DOHH2 (cell line): ENCODE data around the gene RBM38.

Source experiments
- H3F3A ChIP-seq: fragments of 200-600 bp; sonication (generic), shearing (Covaris generic); 2 replicates; pipeline ENCODE4 v1.6.0; 2016; ENCODE audit warnings: antibody characterized with exemption, mild to moderate bottlenecking; ENCODE audit not compliant: control insufficient read depth, insufficient read depth
- H3K27ac ChIP-seq: fragments of 200-600 bp; sonication (generic); 2 replicates; pipeline ENCODE4 v1.5.1; 2014; ENCODE audit warnings: low read depth, mild to moderate bottlenecking, low read length, moderate library complexity
- H3K27me3 ChIP-seq: fragments of 200-600 bp; sonication (generic); 2 replicates; pipeline ENCODE4 v1.6.1; 2014; ENCODE audit warnings: mild to moderate bottlenecking, low read length, mixed read lengths; ENCODE audit not compliant: control insufficient read depth
- H3K36me3 ChIP-seq: fragments of 200-600 bp; sonication (generic); 2 replicates; pipeline ENCODE4 v1.6.1; 2014; ENCODE audit warnings: mild to moderate bottlenecking, low read length, moderate library complexity, mixed read lengths; ENCODE audit not compliant: control insufficient read depth
- H3K4me1 ChIP-seq: fragments of 200-600 bp; sonication (generic); 2 replicates; pipeline ENCODE4 v1.6.1; 2014; ENCODE audit warnings: mild to moderate bottlenecking, low read length, mixed read lengths; ENCODE audit not compliant: control insufficient read depth
- H3K4me2 ChIP-seq: fragments of 200-600 bp; sonication (generic); 2 replicates; pipeline ENCODE4 v1.6.0; 2014; ENCODE audit warnings: mild to moderate bottlenecking, low read length, moderate library complexity
- H3K4me3 ChIP-seq: fragments of 200-600 bp; sonication (generic); 2 replicates; pipeline ENCODE4 v1.5.1; 2014; ENCODE audit warnings: mild to moderate bottlenecking, low read length, mixed read lengths
- H3K79me2 ChIP-seq: fragments of 200-600 bp; sonication (generic); 2 replicates; pipeline ENCODE4 v1.6.1; 2014; ENCODE audit warnings: mild to moderate bottlenecking, low read length, mixed read lengths; ENCODE audit not compliant: control insufficient read depth
- H3K9me2 ChIP-seq: fragments of 200-600 bp; sonication (generic); replicated peaks from 2 replicates; pipeline ENCODE4 v1.6.1; 2014; ENCODE audit warnings: mild to moderate bottlenecking, low read length, mixed read lengths; ENCODE audit not compliant: control insufficient read depth
- H3K9me3 ChIP-seq: fragments of 200-600 bp; sonication (generic); 2 replicates; pipeline ENCODE4 v1.6.1; 2014; ENCODE audit warnings: antibody characterized with exemption, low read length, mixed read lengths; ENCODE audit not compliant: control insufficient read depth, insufficient read depth
- H4K20me1 ChIP-seq: fragments of 200-600 bp; sonication (generic); 2 replicates; pipeline ENCODE4 v1.6.0; 2014; ENCODE audit warnings: low read depth, mild to moderate bottlenecking, antibody characterized with exemption, low read length, moderate library complexity; ENCODE audit not compliant: control insufficient read depth, insufficient read depth
- CTCF ChIP-seq: fragments of 200-600 bp; sonication (generic); IDR thresholded peaks from one replicate; pipeline ENCODE4 v1.5.1; 2014; ENCODE audit warnings: antibody characterized with exemption, mild to moderate bottlenecking, low read depth, low read length; ENCODE audit not compliant: poor library complexity, severe bottlenecking
- EZH2phosphoT487 ChIP-seq: fragments of 200-600 bp; sonication (generic); IDR thresholded peaks from 2 replicates; pipeline ENCODE4 v1.6.1; 2017; ENCODE audit warnings: borderline replicate concordance, mild to moderate bottlenecking, antibody characterized with exemption, low read length, moderate library complexity, mixed read lengths

Gene RBM38

GRCh38 chr20:57439993-57440392, 48.8 kb downstream of the RBM38 start:
- no peak overlapping the region for H3K4me3 ChIP-seq
- no peak overlapping the region for H3K4me2 ChIP-seq
- H3K9me2 ChIP-seq = no peaks in the 10 kb centered on the region
- H3K36me3 ChIP-seq = no peaks in the 10 kb centered on the region
- no peak overlapping the region for H3K27ac ChIP-seq
- TF ChIP-seq CTCF = no peak
- no peak for TF ChIP-seq EZH2phosphoT487
- H3K27me3 ChIP-seq = peaks cover 15% of the 10 kb centered on the region
- peaks cover 14% of the 10 kb centered on the region for H3K4me1 ChIP-seq
- H4K20me1 ChIP-seq = 0 out of 2 replicates have a peak, but pooled peaks cover 3% of the 10 kb centered on the region
- H3K79me2 ChIP-seq = no peaks in the 10 kb centered on the region
- H3K9me3 ChIP-seq = no peaks in the 10 kb centered on the region
- H3F3A ChIP-seq = peaks cover under 1% of the 10 kb centered on the region; the same call in 1 of the 2 replicates

DNA sequence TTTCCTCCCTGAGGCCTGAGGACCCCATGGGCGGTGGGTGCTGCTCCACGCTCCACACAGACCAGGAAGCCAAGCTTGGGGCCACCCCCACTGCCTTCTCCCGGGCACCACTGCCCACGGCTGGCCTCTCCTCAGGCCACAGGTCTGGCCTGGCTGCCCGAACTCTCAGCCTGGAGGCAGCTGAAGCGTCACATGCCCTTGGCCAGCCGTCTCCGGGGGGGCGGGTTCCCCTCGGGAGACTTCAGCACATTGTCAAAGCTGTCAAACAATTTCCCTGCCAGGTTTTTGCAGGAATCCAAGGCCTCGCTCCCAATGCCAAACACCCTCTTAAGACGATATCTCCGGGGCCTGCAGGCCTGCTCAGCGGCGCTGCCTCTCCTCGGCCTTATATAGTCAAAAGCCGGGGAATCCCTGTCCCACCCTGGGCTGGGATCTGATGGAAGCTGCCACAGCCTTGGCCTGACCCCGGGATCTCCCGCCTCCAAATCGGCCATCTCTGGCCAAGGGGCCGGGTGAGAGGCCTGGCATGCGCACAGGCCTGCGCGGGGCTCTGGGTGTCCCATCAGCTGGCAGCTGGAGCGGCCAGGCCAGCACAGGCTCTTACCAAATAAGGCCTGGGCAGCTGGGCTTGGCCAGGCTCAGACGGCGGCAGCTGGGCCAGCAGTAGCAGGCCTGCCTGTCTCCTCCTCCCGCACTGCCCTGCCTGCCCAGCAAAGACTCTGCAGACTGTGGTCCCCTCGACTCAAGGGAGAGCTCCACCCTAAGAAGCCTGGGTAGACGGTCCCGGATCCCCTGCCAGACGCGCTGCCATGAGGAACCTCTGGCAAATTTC, 49.7 kb downstream of the RBM38 start:
- no peaks in the 10 kb centered on the region for H3F3A ChIP-seq
- peaks cover 21% of the 10 kb centered on the region for H3K27me3 ChIP-seq
- no peak overlapping the region for H3K27ac ChIP-seq
- TF ChIP-seq EZH2phosphoT487 = no peak
- no peak for TF ChIP-seq CTCF
- no peaks in the 10 kb centered on the region for H3K79me2 ChIP-seq
- H3K4me3 ChIP-seq = no peak overlapping the region
- H3K9me3 ChIP-seq = peaks cover 6% of the 10 kb centered on the region
- 0 out of 2 replicates have a peak, but pooled peaks cover 2% of the 10 kb centered on the region for H4K20me1 ChIP-seq
- H3K4me2 ChIP-seq = no peak overlapping the region
- peaks cover 5% of the 10 kb centered on the region for H3K4me1 ChIP-seq
- no peaks in the 10 kb centered on the region for H3K36me3 ChIP-seq
- H3K9me2 ChIP-seq = no peaks in the 10 kb centered on the region

DNA sequence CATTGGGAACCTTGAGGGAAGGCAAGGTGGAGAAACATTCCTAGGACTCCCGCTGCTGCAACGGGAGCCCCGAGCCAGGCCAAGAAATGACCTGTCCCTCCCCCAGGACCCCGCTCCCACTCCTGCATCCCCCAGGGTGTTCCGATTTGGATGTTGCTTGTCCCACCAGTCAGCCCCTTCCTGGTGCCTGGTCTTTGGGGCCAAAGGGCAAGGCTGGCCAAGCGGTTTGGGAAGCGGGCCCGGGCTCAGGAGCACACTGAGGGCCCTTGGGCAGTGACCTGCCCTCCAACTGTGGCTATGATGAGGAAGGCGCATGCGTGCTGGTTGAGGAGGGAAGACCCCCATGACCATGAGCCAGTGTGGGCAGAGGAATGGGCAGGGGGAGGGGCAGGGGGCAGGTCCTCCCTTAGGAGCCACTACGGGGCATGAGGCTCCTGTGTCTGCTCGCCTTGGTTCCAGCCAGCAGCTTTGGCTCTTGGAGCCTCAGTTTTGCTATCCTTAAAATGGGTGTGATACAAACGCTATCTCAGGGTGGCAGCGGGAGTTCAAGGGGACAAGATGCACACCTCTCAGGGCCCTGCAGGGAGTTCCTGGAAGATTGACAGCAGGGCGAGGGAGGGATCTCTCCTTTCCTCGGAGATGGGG, 50.4 kb downstream of the RBM38 start:
- peaks cover 2% of the 10 kb centered on the region for H3K4me1 ChIP-seq

More for the DNA sequence above, 50.4 kb downstream of the RBM38 start:
- no peaks in the 10 kb centered on the region for H3K9me2 ChIP-seq
- H3K9me3 ChIP-seq = peaks cover 8% of the 10 kb centered on the region
- H4K20me1 ChIP-seq = no peaks in the 10 kb centered on the region
- no peak overlapping the region for H3K27ac ChIP-seq
- H3K27me3 ChIP-seq = peaks cover 26% of the 10 kb centered on the region
- no peaks in the 10 kb centered on the region for H3K36me3 ChIP-seq
- H3K79me2 ChIP-seq = no peaks in the 10 kb centered on the region
- H3F3A ChIP-seq = no peaks in the 10 kb centered on the region; the same call in 1 of the 2 replicates
- H3K4me2 ChIP-seq = no peak overlapping the region
- no peak overlapping the region for H3K4me3 ChIP-seq
- TF ChIP-seq EZH2phosphoT487 (no peak), CTCF (no peak)
